GM21390 (cell line): ENCODE results near the gene MFSD6.
A peak's percentile ranks its signal among the peaks of the same experiment; 100 is the strongest.
"Not testable (repeated sequence)": the region's sequence is repeated elsewhere in the genome, so short reads cannot be mapped to it uniquely, and the experiment has no call there.

ENCODE experiments used
- ATAC-seq: cut with Tn5 transposase; IDR thresholded peaks from one replicate; pipeline ENCODE4 v1.9.1; 2021; ENCODE audit not compliant: unreplicated experiment

MFSD6 gene

DNA sequence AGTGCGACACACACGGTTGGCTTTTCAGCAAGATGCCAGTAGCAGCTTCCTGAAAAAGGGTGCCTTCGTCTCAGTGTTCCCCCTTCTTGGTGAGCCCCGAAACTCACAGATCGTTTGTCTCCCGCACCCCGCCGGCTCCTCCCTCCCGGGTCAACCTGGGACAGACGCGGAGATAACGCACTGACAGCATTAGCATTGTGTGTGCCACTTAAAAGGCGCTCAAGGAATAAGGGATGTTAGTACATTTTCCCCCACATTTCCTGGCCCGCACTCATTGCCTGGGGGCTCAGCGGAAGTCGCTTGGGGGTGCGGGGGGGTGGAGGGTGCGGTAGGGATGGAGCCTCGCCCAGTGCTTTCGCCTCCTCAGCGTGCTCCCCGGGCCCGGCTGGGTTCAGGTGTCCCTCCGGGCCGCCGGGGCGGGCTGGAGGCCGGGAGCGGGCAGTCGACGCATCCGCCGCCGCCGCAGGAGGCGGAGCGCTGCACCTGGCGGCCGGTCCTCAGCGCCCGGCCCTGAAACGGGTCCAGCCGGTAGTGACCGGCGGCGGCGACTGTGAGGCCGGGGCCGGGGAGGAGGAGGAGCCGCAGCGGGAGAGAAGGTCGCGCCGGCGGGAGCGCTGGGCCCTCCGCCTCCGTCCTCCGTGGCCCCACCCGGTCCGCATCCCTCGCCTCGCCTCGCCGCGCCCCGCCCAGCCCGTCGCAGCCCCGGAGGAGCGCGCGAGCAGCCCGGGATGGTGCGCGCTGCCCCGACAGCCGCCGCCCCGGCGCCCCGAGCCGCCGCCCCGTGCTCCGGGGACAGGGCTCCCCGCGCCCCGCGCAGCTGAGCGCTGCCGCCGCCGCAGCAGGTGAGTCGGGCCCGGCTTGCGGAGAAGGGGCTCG lies at the start of gene MFSD6:
TSS of gene MFSD6 (plus strand) at position 694 of the 876 bp plus-strand sequence. CDS start 27,675 bp downstream, outside the sequence.
- ATAC-seq: peak; percentile 67

DNA sequence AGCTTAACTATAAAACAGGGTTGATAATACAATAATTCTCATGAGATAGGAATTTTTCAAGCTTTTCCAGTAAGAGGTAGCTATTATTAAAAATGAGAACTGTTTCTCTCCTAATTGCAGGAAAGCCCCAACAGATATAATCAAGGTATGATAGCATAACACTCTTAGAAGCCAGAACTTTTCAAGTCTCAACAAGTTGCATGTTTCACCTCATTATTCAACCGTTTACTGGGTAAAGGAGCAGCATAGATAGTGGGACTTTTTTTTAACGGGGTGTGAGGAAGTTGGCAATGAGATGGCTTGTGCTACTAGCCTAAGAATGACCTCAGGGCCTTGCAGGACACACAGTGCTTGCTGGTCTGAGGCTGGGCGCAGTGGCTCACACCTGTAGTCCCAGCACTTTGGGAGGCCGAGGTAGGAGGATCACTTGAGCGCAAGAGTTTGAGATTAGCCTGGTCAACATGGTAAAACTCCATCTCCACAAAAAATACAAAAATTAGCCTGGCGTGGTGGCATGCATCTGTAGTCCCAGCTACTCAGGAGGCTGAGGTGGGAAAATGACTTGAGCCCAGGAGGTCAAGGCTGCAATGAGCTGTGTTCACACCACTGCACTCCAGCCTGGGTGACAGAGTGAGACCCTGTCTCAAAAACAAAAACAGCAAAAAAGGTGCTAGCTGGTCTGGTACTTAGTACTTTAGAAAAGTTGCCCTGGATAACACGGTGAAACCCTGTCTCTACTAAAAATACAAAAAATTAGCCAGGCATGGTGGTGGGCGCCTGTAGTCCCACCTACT lies 49.3 kb upstream of the MFSD6 start:
- ATAC-seq: not testable (repeated sequence)

DNA sequence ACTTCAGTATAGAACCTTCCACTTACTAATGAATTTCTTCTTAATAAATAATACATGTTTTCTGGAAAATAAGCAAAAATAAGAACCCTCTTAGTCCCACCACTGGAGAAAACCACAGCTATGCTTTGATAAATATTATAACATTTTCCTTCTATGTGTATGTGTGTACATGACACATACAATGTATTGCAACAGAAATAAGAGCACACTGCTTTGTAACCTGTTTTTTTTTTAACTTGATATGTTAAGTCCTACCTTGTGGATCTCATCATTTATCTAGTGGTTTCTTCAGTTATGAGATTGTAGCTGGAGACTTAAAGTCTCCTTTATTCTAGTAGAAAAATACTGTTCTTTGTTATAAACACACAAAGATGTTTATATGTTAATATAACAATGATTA lies 47.6 kb upstream of the MFSD6 start:
- no peak for ATAC-seq

DNA sequence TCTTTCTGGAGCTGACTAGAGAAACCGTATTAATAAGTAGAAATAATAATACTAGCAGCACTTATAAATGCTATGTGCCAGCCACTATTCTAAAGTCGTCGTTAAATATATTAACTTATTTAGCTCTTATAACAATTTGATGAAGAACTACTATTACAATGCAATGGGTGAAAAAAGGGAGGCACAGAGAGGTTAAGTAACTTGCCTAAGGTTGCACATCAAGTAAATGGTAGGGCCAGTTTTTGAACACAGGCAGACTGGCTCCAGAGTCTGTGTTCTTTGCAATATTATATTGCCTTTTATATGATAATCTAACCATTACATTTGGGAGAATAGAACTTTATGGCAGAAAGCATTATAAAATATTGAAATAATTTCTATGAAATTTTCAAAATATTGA lies 47.2 kb upstream of the MFSD6 start:
- ATAC-seq: no peak

DNA sequence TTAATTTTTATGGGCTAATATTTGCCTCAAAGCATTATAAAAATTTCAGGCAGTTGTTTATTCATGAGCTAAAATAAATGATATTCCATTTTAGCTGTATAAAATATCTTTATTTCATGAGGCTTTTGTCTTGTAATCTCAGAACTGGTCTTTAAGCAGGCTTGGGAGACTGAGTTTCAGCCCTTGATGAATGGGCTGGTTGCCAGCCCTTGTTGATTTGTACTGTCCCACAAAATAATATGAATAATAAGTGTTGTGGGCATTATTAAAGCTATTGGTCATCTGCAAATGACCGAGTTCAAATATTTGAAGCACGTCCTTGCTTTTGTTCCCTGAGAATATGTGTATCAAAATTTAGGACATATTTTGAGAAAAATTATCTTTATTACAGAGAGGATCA lies 46.6 kb upstream of the MFSD6 start:
- ATAC-seq: no peak

DNA sequence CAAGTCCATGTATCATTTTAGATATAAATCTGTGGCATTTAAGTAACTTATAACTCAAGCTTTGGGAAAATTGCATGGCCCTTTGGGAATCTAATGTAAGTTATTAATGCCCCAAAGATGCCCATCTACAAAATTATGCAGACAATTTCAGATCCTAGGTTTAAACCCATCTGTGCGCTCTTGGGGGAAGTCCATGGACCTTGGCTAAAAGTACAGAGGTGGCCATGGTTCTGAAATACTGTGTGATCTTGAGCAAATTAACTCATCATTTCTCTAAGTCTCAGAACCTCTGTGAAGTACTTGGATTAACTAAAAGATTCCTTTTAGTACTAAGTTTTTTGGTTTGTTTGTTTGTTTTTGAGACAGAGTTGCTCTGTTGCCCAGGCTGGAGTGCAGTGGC lies 45.3 kb upstream of the MFSD6 start:
- no peak for ATAC-seq

DNA sequence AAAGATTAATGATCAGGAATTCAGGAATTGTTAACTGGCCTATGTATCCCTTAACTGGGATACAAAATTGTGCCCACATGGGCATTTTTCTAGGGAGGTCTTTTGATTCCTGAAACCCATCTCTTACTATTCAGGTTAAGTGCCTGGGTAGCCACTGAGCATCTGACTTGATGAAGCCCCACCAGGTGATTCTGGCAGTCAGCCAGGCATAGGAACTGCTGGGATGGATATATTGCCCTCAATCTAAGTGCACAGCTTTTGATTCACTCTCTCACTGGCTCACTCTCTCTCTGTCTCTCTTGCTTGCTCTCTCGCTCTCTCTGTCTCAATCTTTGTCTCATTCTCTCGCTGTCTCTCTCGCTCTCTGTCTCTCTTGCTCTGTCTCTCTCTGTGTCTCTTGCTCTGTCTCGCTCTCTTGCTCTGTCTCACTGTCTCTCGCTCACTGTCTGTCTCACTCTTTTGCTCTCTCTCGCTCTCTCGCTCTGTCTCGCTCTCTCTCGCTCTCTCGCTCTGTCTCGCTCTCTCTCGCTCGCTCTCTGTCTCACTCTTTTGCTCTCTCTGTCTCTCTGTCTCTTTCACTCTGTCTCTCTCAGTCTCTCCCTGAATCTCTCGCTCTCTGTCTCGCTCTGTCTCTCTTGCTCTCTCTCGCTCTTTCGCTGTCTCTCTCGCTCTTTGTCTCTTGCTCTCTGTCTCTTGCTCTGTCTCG lies 42.5 kb upstream of the MFSD6 start:
- no peak for ATAC-seq

DNA sequence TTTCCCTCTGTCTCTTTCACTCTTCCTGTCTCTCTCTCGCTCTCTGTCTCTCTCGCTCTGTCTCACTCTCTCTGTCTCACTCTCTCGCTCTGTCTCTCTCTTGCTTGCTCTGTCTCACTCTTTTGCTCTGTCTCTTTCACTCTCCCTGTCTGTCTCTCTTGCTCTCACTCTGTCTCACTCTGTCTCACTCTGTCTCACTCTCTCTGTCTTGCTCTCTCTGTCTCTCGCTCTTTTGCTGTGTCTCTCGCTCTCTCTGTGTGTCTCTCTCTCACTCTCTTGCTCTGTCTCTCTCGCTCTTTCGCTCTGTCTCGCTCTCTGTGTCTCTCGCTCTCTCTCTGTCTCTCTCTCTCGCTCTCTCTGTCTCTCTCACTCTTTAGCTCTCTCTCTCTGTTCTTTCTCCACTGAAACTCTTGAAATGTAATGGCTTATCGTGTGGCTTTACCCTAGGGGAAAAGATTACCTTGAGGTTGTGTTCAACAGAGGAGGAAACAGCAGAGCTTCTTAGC lies 41.9 kb upstream of the MFSD6 start:
- no peak for ATAC-seq

DNA sequence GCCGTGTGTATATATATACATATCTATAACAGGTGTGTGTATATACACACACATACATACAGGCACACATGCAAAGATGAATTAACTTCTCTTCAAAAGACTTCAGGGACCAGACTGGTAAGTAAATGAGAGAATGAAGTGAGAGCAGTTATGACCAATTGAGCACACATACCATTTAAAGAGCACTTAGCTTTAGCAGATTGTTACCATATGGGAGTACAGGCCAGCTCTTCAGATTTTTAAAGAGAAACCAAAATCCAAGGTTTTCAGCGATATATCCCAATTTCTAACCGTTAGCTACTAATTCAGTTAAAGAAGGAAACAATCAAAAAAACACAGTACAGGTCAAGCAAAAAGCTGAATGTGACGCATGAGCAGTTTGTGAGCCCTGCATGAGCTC lies 41.1 kb upstream of the MFSD6 start:
- ATAC-seq: no peak

DNA sequence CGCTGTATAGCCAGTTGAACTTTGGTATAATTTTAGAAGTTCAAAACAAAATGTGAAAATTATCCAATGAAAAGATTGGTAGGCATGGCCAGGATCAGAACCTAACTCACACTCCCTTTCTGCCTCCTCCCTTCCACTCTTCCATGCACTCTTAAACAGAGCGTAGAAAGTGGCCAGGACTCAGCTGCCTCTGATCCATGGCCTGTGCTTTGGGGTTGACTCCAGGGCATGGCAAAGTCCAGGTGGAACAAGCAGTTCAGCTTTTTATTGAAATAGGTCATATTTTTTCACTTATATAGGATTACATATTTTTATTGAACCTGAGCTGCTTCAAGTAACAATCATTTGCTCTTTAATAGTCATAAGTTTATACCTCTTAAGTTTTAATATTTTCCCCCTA lies 38.5 kb upstream of the MFSD6 start:
- no peak for ATAC-seq

DNA sequence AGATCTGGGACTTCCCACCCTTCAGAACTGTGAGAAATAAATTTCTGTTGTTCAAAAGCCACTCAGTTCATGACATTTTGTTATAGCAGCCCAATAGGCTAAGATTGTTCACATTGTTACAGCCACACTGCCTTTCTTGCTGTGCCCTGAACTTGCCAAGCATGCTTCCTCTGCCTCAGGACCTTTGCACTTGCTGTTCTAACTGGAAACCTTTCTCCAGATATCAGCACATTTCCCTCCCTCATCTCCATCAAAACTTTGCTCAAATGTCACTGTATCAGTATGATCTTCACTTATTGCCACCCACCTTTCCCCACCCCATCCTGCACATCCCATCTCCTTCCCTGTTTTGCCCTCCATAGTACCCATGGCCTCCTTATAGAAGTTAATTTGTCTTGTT lies 32.1 kb upstream of the MFSD6 start:
- no peak for ATAC-seq

DNA sequence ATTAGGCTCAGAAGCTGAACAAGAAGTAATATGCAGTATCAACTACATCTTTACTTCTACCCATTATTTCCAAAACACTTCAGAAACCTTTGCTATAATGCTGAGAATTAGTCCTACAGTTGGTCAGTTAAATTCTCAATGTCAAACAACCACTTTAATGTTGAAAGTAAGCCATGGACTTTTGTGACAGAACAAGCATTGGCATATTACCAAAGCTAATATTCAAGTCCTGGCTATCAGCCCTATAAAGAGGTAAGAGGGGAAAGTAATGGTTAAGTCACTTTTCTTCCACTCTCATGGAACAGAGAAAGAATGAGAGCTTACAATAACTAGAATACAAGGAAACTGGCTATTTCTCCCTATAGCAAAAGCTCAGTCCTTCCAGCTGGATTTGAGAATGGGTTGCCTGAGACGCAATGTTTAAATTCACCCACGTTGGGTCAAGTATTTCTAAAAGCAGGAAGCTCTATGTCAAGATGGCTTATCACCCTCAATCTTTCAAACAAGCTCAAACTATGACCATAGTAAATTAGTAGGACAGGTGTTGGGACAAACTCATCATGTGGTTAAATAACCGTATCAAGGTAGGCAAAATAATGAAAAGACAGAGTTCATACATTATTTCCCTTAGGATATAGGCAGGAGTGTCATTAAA lies 31.4 kb upstream of the MFSD6 start:
- ATAC-seq: no peak

DNA sequence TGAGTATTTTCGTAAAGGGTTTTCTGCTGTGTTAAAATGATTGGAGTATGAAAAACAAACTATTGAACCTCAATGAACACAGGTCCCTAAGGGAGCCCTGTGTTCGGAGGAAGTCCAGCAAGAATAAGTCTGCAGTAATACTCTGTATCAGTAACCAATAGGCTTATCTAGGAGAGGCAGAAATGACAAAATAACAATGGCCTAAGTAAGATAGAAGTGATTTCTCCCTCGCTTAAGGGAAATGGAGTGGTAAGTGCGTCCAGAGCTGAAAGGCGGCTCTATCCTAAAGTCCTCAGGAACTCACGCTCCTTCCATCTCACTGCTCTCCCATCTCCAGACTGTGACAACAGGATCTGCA lies 29.3 kb upstream of the MFSD6 start:
- ATAC-seq: no peak

DNA sequence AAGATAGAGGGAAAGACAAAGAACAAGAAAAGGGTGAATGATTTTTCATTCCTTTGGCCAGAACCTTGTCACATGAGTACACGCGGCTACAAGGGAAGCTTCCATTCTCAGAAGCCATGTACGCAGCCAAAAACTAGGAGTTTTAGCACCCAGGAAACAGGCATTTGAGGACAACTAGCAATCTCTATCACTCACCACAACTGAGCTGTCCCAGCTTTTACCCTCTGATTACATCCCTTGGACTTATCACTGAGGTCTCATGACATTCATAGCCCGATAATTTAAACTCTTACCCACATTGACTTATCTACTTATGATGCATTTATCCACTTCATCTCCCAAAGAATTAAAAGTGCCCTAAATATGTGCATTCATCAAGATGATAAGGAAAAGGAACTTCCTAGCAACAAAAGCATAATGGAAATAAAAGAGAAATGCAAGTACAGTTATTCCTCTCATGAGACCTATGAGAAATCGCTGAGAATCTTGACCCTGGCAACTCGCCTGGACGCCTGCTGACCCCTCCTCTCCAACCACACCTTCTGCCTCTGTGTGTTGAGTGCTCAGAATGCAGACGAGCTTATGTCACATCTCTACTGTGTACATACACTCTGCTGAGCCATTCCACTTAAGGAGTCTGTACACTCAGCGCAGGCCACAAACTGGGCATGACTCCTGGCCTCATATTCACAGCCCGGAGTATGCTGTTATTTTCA lies 28.7 kb upstream of the MFSD6 start:
- no peak for ATAC-seq

DNA sequence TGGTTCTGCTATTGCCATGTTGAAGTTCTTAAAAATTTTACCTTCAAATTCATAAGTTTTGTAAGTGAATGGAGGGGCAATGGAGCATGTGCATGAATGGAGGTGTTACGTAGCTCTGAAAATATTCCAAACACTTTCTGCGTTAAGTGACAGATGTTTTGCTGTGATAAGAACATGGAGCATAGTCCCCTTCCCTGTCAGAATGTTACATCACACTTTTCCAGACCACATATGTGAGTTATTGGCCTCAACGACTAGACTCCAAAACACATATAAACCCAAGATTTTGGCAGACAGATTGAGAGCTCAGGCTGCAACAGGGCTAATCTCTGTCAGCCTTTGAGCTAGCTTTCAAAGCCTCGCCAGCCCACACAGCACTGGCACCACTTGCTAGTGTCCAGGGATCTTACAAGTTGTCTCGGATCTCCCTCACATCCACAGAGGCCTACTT lies 27.2 kb upstream of the MFSD6 start:
- ATAC-seq: no peak

DNA sequence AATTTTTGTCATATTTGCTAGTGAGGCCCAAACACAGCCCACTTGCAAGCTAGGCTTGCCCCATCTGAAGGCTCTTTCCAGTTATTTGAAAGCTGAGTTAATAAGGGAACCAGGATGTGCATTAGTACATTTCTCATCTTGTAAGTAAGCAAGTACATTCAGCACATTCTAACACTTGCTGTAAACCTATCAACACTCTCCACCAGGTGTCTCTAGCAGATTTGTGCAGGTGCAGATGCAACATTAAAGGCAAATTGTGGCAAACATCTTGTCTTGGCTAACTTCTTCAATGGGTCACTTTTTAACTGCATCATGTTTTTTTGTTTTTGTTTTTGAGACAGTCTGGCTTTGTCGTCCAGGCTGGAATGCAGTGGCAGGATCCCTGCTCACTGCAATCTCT lies 25.3 kb upstream of the MFSD6 start:
- peak; percentile 92 for ATAC-seq

DNA sequence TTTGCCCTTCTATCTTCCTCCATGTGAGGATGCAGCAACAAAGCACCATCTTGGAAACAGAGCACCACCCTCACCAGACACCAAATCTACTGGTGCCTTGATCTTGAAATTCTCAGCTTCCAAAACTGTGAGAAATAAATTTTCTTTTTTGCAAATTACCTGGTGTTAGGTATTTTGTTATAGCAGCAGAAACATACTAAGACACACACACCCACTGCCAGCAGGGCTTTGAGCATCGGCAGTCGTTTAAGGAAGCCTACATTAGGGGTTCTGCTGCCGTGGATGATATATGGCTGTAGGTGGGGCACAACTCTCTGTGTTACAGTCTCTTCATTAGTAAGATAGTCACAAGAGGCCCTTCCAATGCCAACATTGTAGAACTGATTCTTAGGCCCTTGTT lies 20.7 kb upstream of the MFSD6 start:
- no peak for ATAC-seq

DNA sequence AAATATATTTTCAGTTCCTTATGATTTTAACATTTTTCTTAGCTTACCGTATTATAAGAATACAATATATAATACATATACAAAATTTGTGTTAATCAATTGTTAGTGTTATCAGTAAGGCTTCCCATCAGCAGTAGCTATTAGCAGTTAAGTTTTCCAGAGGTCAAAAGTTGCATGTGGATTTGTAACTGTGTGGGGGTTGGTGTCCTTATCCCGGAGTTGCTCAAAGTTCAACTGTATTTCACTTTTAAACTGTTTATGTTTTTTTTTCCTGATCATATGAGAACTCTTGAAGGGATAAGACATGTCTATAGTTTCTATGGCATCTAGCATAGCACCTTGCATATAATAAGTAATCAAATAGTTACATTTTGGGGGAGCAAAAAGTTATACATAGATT lies 11.9 kb upstream of the MFSD6 start:
- no peak for ATAC-seq

DNA sequence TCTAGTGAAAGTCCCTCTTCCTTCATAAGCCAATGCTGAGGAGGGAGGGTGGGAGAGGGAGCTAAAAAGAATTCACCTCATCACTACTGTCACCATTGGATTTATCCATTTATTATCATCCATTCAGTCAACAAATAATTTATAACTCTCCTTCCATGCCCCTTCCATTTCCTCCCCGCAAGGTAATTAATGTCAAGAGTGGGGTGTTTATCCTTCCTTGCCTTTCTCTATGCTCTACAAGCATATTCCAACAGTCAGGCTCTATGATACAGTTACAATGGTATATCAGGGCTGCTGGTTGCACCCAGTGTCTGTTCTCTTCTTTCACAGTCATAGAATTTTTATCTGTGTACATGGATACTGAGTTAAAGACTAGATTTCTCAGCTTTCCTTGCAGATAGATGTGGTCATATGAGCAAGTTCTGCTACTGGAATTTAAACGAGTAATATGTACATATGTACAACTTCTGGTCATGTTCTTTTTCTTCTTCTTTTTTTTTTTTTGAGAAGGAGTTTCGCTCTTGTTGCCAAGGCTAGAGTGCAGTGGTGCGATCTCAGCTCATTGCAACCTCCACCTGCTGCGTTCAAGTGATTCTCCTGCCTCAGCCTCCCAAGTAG lies 5.1 kb upstream of the MFSD6 start:
- no peak for ATAC-seq

DNA sequence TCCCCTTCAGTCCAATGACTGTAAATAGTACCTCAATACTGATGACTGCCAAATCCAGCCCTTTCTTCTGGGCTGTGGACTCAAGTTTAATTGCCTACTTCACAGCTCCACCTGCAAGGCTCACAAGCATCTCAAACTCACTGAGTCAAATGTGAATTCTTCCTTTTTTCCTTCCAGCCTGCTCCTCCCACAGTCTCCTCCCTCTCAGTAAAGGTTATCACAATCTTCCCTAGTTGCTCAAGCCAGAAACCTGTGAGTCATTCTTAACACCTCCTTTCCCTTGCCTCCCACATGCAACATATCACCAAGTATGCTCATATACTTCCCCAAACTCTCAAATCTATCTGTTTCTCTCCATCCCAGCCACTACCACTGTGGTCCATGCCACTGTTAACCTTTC lies 3.7 kb upstream of the MFSD6 start:
- ATAC-seq: no peak
